ENCODE measurements around the gene TIGIT.

TIGIT gene

GRCh38 chr3:114355653-114356052 is 61.8 kb downstream of the TIGIT start:
- DNase-seq (ENCODE audit: low read depth) = no peak

GRCh38 chr3:114356066-114356465 is 62.2 kb downstream of the TIGIT start:
- no peak for DNase-seq (ENCODE audit: low read depth)

- DNase-seq (ENCODE audit: low read depth) = no peak
Observed at GRCh38 chr3:114356525-114356924, 62.7 kb downstream of the TIGIT start.

Measured in stimulated activated CD8-positive, alpha-beta memory T cell treated with anti-CD3 and anti-CD28 coated beads, Interleukin-7, amount 100 ng/mL, for 24 hours (primary cell).